ENCODE data around the gene KRT72.
"Not testable (repeated sequence)": the region's sequence is repeated elsewhere in the genome, so short reads cannot be mapped to it uniquely, and the experiment has no call there.

KRT72 gene

GRCh38 chr12:52594237-52594636 lies 7.0 kb downstream of the KRT72 start:
- CTCF ChIA-PET, result interaction anchor here (1.1 to 1.2 kb wide), 2 partner anchors 286 to 290 kb away, joined by 3 to 5 read pairs; no protein-coding TSS in a partner anchor
- H3K36me3 ChIP-seq (ENCODE audit: control insufficient read depth in 2 of 2, insufficient read depth in 1 of 2, low read length in 2 of 2); H3K4me3 ChIP-seq (ENCODE audit: low read depth, low read length); H3K4me1 ChIP-seq (ENCODE audit: control insufficient read depth, insufficient read depth, low read length); H3K27ac ChIP-seq (ENCODE audit: extremely low read depth, low read depth, low read length); POLR2A ChIA-PET; H3K9me3 ChIP-seq (ENCODE audit: control insufficient read depth, insufficient read depth, low read depth, low read length): not testable (repeated sequence)
- 0 out of 2 replicates have a peak, but pooled peaks have one; percentile 28 for TF ChIP-seq ZNF280D (tag by site-specific recombination; IDR thresholded peaks at IDR 0.05)
- peak; percentile 73 for TF ChIP-seq ZNF146 (tag by site-specific recombination; IDR thresholded peaks at IDR 0.05)

DNA sequence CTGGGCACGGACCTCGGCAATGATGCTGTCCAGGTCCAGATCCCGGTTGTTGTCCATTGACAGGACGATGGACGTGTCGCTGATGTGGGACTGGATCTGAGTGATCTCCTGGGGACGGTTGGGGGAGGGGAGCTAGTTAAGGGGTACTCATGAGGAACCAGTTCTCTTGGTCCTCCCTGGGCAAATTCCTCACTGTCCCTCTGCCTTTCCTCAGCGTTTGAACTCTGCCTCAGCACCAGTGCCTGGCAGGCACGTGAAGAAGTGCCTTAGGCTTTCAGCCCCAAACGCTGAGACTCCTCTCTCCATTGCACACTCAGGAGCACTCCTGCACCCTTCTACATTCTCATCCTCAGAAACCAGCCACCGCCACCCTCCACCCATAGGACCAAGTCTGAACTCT lies 9.7 kb downstream of the KRT72 start:
- Histone ChIP-seq H3K27ac (ENCODE audit: extremely low read depth, low read depth, low read length) (no peak overlapping the region), H3K36me3 (ENCODE audit: control insufficient read depth in 2 of 2, insufficient read depth in 1 of 2, low read length in 2 of 2) (no peaks in the 10 kb centered on the region), H3K4me3 (ENCODE audit: low read depth, low read length) (no peak overlapping the region), H3K4me1 (ENCODE audit: control insufficient read depth, insufficient read depth, low read length) (no peaks in the 10 kb centered on the region), H3K9me3 (ENCODE audit: control insufficient read depth, insufficient read depth, low read depth, low read length) (no peaks in the 10 kb centered on the region)
- POLR2A ChIA-PET, result no interaction called here
- no peak for TF ChIP-seq ZNF155 (tag by site-specific recombination; IDR thresholded peaks at IDR 0.05)
- no peak for TF ChIP-seq OSR2 (tag by site-specific recombination; IDR thresholded peaks at IDR 0.05)
- TF ChIP-seq ZNF114 (tag by site-specific recombination; IDR thresholded peaks at IDR 0.05), result no peak
- TF ChIP-seq ZNF677 (tag by site-specific recombination; IDR thresholded peaks at IDR 0.05), result no peak
- no peak for TF ChIP-seq ZNF398 (tag by site-specific recombination; IDR thresholded peaks at IDR 0.05)
- TF ChIP-seq SCRT1 (tag by site-specific recombination; IDR thresholded peaks at IDR 0.05; ENCODE audit: borderline replicate concordance), result no peak
- TF ChIP-seq ZNF660 (tag by site-specific recombination; IDR thresholded peaks at IDR 0.05), result no peak
- no peak for TF ChIP-seq ZNF701 (tag by site-specific recombination; IDR thresholded peaks at IDR 0.05)
- TF ChIP-seq RBAK (tag by site-specific recombination; IDR thresholded peaks at IDR 0.05), result no peak
- TF ChIP-seq ZIC2 (tag by site-specific recombination; IDR thresholded peaks at IDR 0.05), result no peak
- TF ChIP-seq ZNF621 (tag by site-specific recombination; IDR thresholded peaks at IDR 0.05), result no peak
- TF ChIP-seq ZBTB6 (tag by site-specific recombination; IDR thresholded peaks at IDR 0.05), result no peak
- no peak for TF ChIP-seq ZBTB48 (tag by site-specific recombination; IDR thresholded peaks at IDR 0.05)
- no peak for TF ChIP-seq ZNF266 (tag by site-specific recombination; IDR thresholded peaks at IDR 0.05; ENCODE audit: low read depth)
- no peak for TF ChIP-seq ZBTB17 (tag by site-specific recombination; IDR thresholded peaks at IDR 0.05)
- no peak for TF ChIP-seq ZNF280C (tag by site-specific recombination; IDR thresholded peaks at IDR 0.05)
- no peak for TF ChIP-seq KLF16 (tag by site-specific recombination; IDR thresholded peaks at IDR 0.05)
- CTCF ChIA-PET, result interaction anchor here (0.7 to 1.2 kb wide), 4 partner anchors 10 to 279 kb away, joined by 3 to 4 read pairs (median 3); no protein-coding TSS in a partner anchor

Measured in HEK293 (cell line).